K562 (cell line): ENCODE results near the gene SNX9. TPM values are rescaled to one million over a fixed set of nuclear protein-coding genes. Genes with fewer than 3 reads are reported as not detected.

Experiments
- BMI1 ChIP-seq: fragments of 150-350 bp; IDR thresholded peaks from 2 replicates; pipeline ENCODE4 v1.6.1; 2014; ENCODE audit warnings: low read length
- HOMEZ ChIP-seq: fragments of 250-450 bp; sonication (Bioruptor Pico); IDR thresholded peaks from 2 replicates; pipeline ENCODE4 v1.4.0; 2020; ENCODE audit warnings: mild to moderate bottlenecking, moderate library complexity
- KDM5B ChIP-seq: fragments of 200-600 bp; sonication (generic); IDR thresholded peaks from 2 replicates; pipeline ENCODE4 v1.6.1; 2012; ENCODE audit warnings: low read depth, mild to moderate bottlenecking, moderate library complexity, low read length, control low read depth, inconsistent platforms; ENCODE audit not compliant: insufficient replicate concordance
- NUFIP1 ChIP-seq: fragments of 450-650 bp; IDR thresholded peaks from 2 replicates; pipeline ENCODE4 v1.6.1; 2018; ENCODE audit not compliant: partially characterized antibody
- POLR2G ChIP-seq: fragments of 200-400 bp; formaldehyde crosslinking; IDR thresholded peaks from 2 replicates; pipeline ENCODE4 v1.6.1; 2017; ENCODE audit warnings: low read depth, mild to moderate bottlenecking, antibody characterized with exemption, low read length, moderate library complexity
- PTTG1 ChIP-seq: fragments of 450-650 bp; IDR thresholded peaks from 2 replicates; pipeline ENCODE4 v1.6.1; 2016; ENCODE audit warnings: low read depth, mild to moderate bottlenecking, missing genetic modification characterization, missing compliant biosample characterization
- RBM34 ChIP-seq: fragments of 200-400 bp; formaldehyde crosslinking; IDR thresholded peaks from 2 replicates; pipeline ENCODE4 v1.6.1; 2018; ENCODE audit warnings: low read length, borderline replicate concordance; ENCODE audit not compliant: insufficient read depth
- RBM39 ChIP-seq: fragments of 200-400 bp; formaldehyde crosslinking; optimal IDR thresholded peaks from 2 replicates; pipeline ENCODE3; 2018; ENCODE audit warnings: low read depth, low read length
- SAFB ChIP-seq: fragments of 200-400 bp; formaldehyde crosslinking; IDR thresholded peaks from 2 replicates; pipeline ENCODE4 v1.6.1; 2017; ENCODE audit warnings: low read depth, low read length, borderline replicate concordance
- SFPQ ChIP-seq: fragments of 200-400 bp; formaldehyde crosslinking; IDR thresholded peaks from 2 replicates; pipeline ENCODE4 v1.6.1; 2017; ENCODE audit warnings: mild to moderate bottlenecking, low read depth, low read length, moderate library complexity
- TAF15 ChIP-seq: fragments of 200-400 bp; formaldehyde crosslinking; IDR thresholded peaks from 2 replicates; pipeline ENCODE4 v1.6.1; 2017; ENCODE audit warnings: mild to moderate bottlenecking, low read depth, low read length, moderate library complexity
- ZSCAN32 ChIP-seq: fragments of 450-650 bp; formaldehyde crosslinking; IDR thresholded peaks from 2 replicates; pipeline ENCODE4 v1.4.0; 2020; ENCODE audit warnings: mild to moderate bottlenecking, moderate library complexity
- polyA plus RNA-seq, 8 experiments: library from polyadenylated mRNA; depleted of rRNA in 4 of 8; stranded (reverse) in 5 of 8; unstranded in 3 of 8; fragments of >200 nt; fragmentation: Nextera tagmentation in 2 of 8; fragmentation: Illumina TruSeq in 1 of 8; extraction: Ambion mirVana in 2 of 8; extraction: Trizol in 1 of 8; gene quantifications; 2 replicates each; pipeline versions ENCODE4 v1.2.1 to v1.2.3, GENCODE V29; 2011 to 2014; ENCODE audit warnings: inconsistent platforms in 1 of 8, missing spikeins in 1 of 8
- total RNA-seq, 7 experiments: library from RNA; depleted of rRNA in 6 of 7; stranded (reverse); fragments of >200 nt in 6 of 7; fragmentation: Illumina TruSeq in 2 of 7; extraction: Trizol in 2 of 7; gene quantifications; 2 replicates each; pipeline versions ENCODE4 v1.2.1 to v1.2.3, GENCODE V29; 2011 to 2021; ENCODE audit warnings: low replicate concordance in 1 of 7
- TF ChIP-seq, protein P1 (sequence below): fragments of 450-650 bp; IDR thresholded peaks from 2 replicates; pipeline ENCODE4 v1.6.1; 2017; ENCODE audit warnings: antibody characterized with exemption, mild to moderate bottlenecking
- TF ChIP-seq, protein P2 (sequence below): sonication (generic); formaldehyde crosslinking; IDR thresholded peaks from 2 replicates; pipeline ENCODE4 v1.8.1; 2023; ENCODE audit warnings: missing genetic modification reagents, mild to moderate bottlenecking, borderline replicate concordance
- TF ChIP-seq, protein P3 (sequence below): fragments of 250-450 bp; sonication (Bioruptor Pico); IDR thresholded peaks from 2 replicates; pipeline ENCODE4 v1.9.0; 2021; ENCODE audit warnings: mild to moderate bottlenecking

Gene SNX9
- total and polyA plus RNA-seq, 9 of the 15 experiments (the other 6 are each of a cell fraction or from before 2014, with no cell fraction given): 6.0 to 81.7 (median 57.1) TPM

GRCh38 chr6:157861814-157862213, 38.8 kb downstream of the SNX9 start (continued):
- TF ChIP-seq, protein P1, sequence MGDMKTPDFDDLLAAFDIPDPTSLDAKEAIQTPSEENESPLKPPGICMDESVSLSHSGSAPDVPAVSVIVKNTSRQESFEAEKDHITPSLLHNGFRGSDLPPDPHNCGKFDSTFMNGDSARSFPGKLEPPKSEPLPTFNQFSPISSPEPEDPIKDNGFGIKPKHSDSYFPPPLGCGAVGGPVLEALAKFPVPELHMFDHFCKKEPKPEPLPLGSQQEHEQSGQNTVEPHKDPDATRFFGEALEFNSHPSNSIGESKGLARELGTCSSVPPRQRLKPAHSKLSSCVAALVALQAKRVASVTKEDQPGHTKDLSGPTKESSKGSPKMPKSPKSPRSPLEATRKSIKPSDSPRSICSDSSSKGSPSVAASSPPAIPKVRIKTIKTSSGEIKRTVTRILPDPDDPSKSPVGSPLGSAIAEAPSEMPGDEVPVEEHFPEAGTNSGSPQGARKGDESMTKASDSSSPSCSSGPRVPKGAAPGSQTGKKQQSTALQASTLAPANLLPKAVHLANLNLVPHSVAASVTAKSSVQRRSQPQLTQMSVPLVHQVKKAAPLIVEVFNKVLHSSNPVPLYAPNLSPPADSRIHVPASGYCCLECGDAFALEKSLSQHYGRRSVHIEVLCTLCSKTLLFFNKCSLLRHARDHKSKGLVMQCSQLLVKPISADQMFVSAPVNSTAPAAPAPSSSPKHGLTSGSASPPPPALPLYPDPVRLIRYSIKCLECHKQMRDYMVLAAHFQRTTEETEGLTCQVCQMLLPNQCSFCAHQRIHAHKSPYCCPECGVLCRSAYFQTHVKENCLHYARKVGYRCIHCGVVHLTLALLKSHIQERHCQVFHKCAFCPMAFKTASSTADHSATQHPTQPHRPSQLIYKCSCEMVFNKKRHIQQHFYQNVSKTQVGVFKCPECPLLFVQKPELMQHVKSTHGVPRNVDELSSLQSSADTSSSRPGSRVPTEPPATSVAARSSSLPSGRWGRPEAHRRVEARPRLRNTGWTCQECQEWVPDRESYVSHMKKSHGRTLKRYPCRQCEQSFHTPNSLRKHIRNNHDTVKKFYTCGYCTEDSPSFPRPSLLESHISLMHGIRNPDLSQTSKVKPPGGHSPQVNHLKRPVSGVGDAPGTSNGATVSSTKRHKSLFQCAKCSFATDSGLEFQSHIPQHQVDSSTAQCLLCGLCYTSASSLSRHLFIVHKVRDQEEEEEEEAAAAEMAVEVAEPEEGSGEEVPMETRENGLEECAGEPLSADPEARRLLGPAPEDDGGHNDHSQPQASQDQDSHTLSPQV: peak; percentile 21; the same call in 1 of the 2 replicates
- TF ChIP-seq TAF15: no peak
- TF ChIP-seq KDM5B: no peak
- TF ChIP-seq, protein P2, sequence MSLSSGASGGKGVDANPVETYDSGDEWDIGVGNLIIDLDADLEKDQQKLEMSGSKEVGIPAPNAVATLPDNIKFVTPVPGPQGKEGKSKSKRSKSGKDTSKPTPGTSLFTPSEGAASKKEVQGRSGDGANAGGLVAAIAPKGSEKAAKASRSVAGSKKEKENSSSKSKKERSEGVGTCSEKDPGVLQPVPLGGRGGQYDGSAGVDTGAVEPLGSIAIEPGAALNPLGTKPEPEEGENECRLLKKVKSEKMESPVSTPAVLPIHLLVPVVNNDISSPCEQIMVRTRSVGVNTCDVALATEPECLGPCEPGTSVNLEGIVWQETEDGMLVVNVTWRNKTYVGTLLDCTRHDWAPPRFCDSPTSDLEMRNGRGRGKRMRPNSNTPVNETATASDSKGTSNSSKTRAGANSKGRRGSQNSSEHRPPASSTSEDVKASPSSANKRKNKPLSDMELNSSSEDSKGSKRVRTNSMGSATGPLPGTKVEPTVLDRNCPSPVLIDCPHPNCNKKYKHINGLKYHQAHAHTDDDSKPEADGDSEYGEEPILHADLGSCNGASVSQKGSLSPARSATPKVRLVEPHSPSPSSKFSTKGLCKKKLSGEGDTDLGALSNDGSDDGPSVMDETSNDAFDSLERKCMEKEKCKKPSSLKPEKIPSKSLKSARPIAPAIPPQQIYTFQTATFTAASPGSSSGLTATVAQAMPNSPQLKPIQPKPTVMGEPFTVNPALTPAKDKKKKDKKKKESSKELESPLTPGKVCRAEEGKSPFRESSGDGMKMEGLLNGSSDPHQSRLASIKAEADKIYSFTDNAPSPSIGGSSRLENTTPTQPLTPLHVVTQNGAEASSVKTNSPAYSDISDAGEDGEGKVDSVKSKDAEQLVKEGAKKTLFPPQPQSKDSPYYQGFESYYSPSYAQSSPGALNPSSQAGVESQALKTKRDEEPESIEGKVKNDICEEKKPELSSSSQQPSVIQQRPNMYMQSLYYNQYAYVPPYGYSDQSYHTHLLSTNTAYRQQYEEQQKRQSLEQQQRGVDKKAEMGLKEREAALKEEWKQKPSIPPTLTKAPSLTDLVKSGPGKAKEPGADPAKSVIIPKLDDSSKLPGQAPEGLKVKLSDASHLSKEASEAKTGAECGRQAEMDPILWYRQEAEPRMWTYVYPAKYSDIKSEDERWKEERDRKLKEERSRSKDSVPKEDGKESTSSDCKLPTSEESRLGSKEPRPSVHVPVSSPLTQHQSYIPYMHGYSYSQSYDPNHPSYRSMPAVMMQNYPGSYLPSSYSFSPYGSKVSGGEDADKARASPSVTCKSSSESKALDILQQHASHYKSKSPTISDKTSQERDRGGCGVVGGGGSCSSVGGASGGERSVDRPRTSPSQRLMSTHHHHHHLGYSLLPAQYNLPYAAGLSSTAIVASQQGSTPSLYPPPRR: no peak
- no peak for TF ChIP-seq HOMEZ (CRISPR knock-in tag)
- peak; percentile 93 for TF ChIP-seq ZSCAN32 (CRISPR knock-in tag)
- no peak for TF ChIP-seq SFPQ
- TF ChIP-seq RBM39: no peak
- no peak for TF ChIP-seq BMI1
- TF ChIP-seq SAFB: no peak
- no peak for TF ChIP-seq NUFIP1
- no peak for TF ChIP-seq POLR2G
- TF ChIP-seq PTTG1 (tag): no peak
- TF ChIP-seq, protein P3, sequence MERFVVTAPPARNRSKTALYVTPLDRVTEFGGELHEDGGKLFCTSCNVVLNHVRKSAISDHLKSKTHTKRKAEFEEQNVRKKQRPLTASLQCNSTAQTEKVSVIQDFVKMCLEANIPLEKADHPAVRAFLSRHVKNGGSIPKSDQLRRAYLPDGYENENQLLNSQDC (CRISPR knock-in tag): no peak
- no peak for TF ChIP-seq RBM34
